Measurements from ENCODE around the gene EPG5. TPM values are rescaled to one million over a fixed set of nuclear protein-coding genes. Genes with fewer than 3 reads are reported as not detected.

The EPG5 gene
- total RNA-seq, 2 donors from 2014 or later = 25.3 to 33.6 TPM

GRCh38 chr18:45957100-45957499, 10.0 kb downstream of the EPG5 start:
- H3K9me3 ChIP-seq = no peaks in the 10 kb centered on the region
- H3K36me3 ChIP-seq = peaks cover 23% of the 10 kb centered on the region
- H3K4me1 ChIP-seq = peaks cover 0 to 7% of the 10 kb centered on the region in 2 donors
- H3K27me3 ChIP-seq = no peaks in the 10 kb centered on the region
- no peak for TF ChIP-seq CTCF (IDR thresholded peaks at IDR 0.05)
- DNase-seq (ENCODE audit: low spot score) = no peak
- H3K27ac ChIP-seq = no peak overlapping the region
- no peak overlapping the region for H3K4me3 ChIP-seq

- Histone ChIP-seq H3K27me3 (no peaks in the 10 kb centered on the region), H3K9me3 (no peaks in the 10 kb centered on the region), H3K36me3 (peaks cover 39% of the 10 kb centered on the region), H3K4me1 (peaks cover 0 to 7% of the 10 kb centered on the region in 2 donors), H3K27ac (no peak overlapping the region), H3K4me3 (no peak overlapping the region)
- no peak for TF ChIP-seq CTCF (IDR thresholded peaks at IDR 0.05)
- DNase-seq (ENCODE audit: low spot score) = no peak
Measured at GRCh38 chr18:45954070-45954934, 12.8 kb downstream of the EPG5 start.

GRCh38 chr18:45951016-45951714, 16.0 kb downstream of the EPG5 start:
- Histone ChIP-seq H3K36me3 (peaks cover 69% of the 10 kb centered on the region), H3K27me3 (no peaks in the 10 kb centered on the region), H3K27ac (no peak overlapping the region), H3K4me3 (no peak overlapping the region), H3K9me3 (no peaks in the 10 kb centered on the region), H3K4me1 (peaks cover 0 to 7% of the 10 kb centered on the region in 2 donors)
- no peak for TF ChIP-seq CTCF (IDR thresholded peaks at IDR 0.05)
- DNase-seq (ENCODE audit: low spot score) = no peak

- no peak for TF ChIP-seq CTCF (IDR thresholded peaks at IDR 0.05)
- Histone ChIP-seq H3K4me1 (no peaks in the 10 kb centered on the region), H3K27ac (peak overlapping the region in 1 of 2 donors; percentile 4), H3K9me3 (no peaks in the 10 kb centered on the region), H3K4me3 (no peak overlapping the region), H3K36me3 (peaks cover 91% of the 10 kb centered on the region), H3K27me3 (no peaks in the 10 kb centered on the region)
- DNase-seq (ENCODE audit: low spot score) = no peak
Measured at GRCh38 chr18:45945669-45946068, 21.5 kb downstream of the EPG5 start.

- no peak overlapping the region for H3K27ac ChIP-seq
- no peak overlapping the region for H3K4me3 ChIP-seq
- DNase-seq (ENCODE audit: low spot score) = no peak
- peaks cover 87% of the 10 kb centered on the region for H3K36me3 ChIP-seq
- no peaks in the 10 kb centered on the region for H3K9me3 ChIP-seq
- no peak for TF ChIP-seq CTCF (IDR thresholded peaks at IDR 0.05)
- H3K27me3 ChIP-seq = no peaks in the 10 kb centered on the region
- no peaks in the 10 kb centered on the region for H3K4me1 ChIP-seq
Measured at GRCh38 chr18:45940724-45941123, 26.4 kb downstream of the EPG5 start.

Measured in right atrium auricular region (tissue), 2 donors.